IPS DF 4.7 (cell line): ENCODE data around the gene TBC1D1.

Source experiments
- DNase-seq: peaks from one replicate; pipeline ENCODE4 v3.0.0-alpha.2; 2013; ENCODE audit warnings: low spot score; ENCODE audit errors: extremely low read depth

Gene TBC1D1

DNA sequence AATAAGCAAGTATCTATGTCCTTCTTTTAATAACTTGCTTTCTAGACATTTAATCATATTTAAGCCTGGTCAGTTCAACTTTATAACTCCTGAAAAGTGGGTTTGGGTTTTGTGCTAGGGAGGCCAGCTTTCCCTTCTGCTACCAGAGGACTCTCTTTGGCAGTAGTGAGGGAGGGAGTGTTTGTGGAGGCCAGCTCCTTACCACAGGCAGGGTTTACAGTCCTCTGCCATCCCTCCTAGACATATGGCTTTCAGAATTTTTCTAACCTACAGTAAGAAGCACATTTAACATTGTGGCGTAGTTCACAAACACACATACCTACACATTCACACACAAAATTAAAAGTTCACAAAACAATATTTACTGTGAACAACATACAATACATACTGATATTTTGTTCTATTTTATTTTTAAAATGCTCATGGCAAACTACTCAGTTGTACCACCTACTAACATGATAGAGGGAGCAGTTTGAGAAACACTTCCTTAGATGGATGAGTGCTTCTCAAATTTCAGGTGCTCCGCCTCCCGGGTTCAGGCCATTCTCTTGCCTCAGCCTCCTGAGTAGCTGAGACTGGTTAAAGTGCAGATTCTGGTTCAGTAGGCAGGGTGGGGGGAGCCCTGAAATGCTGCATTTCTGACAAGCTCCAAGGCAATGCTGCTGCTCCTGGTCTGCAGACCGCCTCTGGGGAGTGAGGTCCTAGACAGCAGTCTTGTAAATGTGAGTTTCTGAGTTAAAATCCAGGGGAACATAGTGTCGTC, 156.0 kb downstream of the TBC1D1 start:
- no peak for DNase-seq

DNA sequence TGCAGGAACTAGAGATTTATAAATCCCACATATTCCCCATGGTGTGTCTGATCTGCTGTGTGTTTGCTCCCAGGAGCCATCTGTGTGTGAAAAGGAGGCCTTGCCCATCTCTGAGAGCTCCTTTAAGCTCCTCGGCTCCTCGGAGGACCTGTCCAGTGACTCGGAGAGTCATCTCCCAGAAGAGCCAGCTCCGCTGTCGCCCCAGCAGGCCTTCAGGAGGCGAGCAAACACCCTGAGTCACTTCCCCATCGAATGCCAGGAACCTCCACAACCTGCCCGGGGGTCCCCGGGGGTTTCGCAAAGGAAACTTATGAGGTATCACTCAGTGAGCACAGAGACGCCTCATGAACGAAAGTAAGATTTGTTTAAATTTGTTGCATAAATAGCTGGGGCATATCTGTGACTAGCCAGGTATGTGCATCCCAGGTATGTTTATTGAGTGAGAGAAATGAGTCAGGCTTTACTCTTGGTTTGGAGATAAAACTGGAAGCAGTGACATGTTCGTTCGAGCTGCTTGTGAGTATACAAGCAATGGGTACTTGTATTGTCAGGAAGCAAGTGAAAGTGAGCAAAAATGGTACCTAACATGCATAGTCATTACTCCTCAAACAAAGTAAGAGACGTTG, 158.8 kb downstream of the TBC1D1 start:
- DNase-seq: no peak

GRCh38 chr4:38050560-38051350, 159.9 kb downstream of the TBC1D1 start:
- no peak for DNase-seq

GRCh38 chr4:38055566-38055965, 164.7 kb downstream of the TBC1D1 start:
- DNase-seq: no peak

DNA sequence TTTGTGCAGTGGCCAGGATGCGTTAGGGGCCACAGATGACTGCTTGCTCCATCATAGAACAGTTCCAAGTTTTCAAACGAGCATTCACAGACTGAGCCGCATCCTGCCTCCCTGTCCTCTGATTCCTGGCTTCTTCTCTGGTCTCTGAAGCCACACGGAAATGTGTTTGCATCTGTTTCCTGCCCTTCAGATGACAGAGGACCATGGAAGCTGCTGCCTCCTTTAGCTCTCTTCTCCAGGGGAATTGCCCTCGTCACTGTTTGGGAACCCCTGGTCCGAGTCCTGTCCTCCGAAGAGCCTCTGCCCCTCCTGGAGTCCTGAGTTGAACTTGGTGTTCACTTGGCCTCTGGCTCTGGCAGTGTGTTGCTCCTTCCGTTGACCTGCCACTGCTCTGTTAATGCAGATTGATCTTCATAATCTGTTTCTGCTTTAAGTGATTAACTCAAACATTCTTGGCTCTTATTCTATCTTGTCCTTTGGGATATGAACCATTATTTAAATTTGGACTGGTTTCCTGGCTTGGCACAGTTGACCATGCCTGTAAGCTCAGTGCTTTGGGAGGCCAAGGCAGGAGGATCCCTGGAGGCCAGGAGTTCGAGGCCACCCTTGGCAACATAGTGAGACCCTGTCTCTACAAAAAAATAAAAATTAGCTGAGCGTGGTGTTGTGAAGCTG, 165.3 kb downstream of the TBC1D1 start:
- no peak for DNase-seq

DNA sequence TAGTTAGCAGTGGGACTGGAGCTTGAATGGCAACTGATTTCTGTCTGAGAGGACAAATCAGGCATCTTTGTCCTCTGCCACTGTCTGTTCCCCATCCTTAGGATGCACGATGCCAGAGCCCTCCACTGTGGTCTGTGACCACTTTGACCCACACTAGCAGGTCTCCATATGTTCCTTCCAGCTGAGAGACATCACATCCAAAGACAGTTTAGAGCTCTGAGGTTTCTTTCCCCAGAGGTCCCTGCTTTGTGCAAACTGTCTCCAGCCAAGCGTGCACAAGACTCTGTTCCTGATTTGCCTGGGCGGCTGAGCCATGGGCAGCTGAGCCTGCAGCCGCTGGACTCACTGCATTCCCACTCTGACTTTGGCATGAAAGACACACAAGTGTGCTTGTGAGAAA, 167.3 kb downstream of the TBC1D1 start:
- no peak for DNase-seq

DNA sequence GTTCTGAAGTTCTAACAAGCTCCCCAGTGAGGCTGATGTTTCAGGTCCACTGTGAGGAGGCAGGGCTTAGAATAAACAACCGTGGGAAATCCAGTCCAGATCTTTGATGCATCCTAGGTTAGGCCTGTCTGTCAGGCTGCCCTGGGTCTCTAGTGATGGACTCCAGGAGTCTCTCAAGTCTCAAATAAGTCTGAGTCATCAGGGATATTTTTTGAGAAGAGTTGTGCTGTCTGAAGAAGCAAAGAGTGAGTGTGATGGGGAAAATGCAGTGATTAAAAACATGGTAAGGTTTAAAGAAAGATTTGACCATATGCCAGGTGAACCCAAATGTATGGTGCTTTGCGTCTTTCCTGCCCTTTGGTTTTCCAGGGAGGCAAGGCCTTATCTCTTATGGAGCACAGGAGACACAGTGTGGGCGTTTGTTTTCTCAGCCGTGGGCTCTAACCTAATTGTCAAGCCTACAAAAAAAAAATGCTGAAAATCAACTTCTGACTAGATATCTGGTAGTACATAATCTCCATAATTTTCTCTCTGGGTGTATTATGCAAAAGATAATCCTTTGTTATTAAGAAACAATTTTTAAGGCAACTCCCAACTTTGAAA, 170.0 kb downstream of the TBC1D1 start:
- no peak for DNase-seq

DNA sequence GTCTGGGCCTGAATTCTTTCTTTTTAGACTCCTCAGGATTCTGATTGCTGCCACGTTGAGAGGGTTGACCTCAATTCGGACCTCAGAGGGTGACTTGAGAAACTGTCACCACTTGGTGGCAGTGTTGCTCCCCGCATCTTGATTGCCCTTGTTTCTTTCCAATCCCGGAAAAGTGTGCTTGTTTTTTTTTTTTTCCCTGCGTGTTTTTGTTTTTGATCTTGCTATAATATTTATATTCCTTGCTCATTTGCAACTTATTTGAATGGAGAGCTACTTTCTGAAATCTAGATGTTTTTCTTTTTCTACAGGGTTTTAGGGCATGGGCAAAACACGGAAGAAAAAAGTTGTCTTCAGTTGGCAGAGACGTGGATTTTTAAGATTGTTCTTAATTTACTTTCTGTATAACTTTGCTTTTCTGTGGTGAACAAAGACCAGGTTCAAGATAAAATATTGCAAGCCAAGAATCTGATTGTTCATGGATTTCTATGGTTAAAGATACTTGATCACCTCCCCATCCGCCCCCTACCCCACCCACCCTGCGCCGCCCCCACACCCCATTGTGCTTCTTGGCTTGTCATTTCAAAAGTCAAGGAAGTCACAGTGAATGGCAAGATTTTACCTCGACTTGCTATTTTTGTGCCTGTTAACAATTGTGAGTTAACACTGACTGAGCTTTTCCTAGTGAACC, 171.3 kb downstream of the TBC1D1 start:
- DNase-seq: peak; percentile 68

DNA sequence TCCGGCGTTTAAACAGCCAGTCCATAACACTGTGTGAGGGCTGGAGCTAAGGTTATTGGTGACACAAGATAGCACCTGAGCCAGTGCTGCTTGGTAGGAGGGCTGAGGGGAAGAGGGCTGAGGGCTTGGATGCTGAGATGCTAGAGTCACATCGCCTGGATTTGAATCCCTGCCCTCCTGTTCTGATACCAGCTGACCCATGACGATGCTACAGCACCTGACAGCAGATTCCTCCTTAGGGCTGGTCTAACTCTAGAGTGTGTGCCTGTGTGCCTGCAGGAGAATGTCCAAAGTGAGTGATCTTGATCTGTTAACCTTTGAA, 171.9 kb downstream of the TBC1D1 start:
- no peak for DNase-seq

DNA sequence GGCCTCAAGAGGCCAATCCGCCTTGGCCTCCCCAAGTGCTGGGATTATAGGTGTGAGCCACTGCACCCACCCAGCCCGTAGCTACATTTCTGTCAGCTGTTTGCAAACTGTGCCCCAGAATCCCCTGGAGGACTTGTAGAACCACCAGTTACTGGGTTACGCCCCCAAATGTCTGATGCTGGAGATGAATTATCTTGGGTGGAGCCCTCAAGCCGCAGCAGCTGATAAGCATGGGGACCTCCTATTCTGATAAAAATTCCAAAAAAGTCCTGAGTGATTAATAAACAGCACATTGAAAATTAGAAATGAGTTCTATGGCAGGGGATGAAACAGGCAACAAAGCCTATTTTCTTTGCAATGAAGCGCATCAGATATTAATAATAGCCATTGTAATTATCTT, 174.3 kb downstream of the TBC1D1 start:
- no peak for DNase-seq

- DNase-seq: no peak
Observed at GRCh38 chr4:38065900-38066299, 175.0 kb downstream of the TBC1D1 start.

- DNase-seq: no peak
Observed at GRCh38 chr4:38067499-38067898, 176.6 kb downstream of the TBC1D1 start.

DNA sequence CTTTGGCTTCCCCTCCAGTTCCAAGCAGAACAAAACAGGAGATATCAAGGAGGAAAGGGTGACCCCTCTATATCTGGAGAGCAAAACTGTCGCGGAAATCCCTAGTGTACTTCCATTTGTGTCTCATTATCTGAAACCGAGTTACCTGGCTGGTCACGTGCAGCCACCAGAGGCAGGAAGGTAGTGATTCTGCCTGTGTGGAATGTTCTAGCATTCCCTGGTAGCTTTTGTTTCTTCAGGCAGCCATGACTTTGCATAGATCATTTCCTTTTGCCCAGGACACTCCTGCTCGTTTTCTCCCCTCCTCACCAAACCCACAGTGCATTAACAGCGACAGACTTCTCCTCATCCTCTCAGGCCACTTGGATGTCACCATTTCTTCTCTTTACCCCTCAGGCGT, 177.2 kb downstream of the TBC1D1 start:
- no peak for DNase-seq

GRCh38 chr4:38069271-38069760, 178.4 kb downstream of the TBC1D1 start:
- DNase-seq: no peak

- no peak for DNase-seq
Observed at GRCh38 chr4:38071801-38072431, 181.0 kb downstream of the TBC1D1 start.

DNA sequence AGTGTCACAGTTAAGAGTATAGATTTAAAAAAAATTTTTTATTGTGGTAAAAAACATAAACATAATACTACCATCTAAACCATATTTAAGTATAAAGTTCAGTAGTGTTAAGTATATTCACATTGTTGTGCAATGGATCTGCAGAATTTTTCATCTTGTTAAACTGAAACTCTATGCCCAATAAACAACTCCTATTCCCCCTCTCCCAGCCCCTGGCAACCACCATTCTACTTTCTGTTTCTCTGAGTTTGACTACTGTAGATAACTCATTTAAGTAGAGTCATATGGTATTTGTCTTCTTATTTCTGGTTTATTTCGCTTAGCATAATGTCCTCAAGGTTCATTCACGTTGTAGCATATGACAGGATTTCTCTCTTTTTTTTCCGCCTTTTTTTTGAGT, 181.7 kb downstream of the TBC1D1 start:
- DNase-seq: no peak

GRCh38 chr4:38073596-38074234, 182.8 kb downstream of the TBC1D1 start:
- DNase-seq: no peak

GRCh38 chr4:38075370-38076152, 184.7 kb downstream of the TBC1D1 start:
- DNase-seq: no peak

DNA sequence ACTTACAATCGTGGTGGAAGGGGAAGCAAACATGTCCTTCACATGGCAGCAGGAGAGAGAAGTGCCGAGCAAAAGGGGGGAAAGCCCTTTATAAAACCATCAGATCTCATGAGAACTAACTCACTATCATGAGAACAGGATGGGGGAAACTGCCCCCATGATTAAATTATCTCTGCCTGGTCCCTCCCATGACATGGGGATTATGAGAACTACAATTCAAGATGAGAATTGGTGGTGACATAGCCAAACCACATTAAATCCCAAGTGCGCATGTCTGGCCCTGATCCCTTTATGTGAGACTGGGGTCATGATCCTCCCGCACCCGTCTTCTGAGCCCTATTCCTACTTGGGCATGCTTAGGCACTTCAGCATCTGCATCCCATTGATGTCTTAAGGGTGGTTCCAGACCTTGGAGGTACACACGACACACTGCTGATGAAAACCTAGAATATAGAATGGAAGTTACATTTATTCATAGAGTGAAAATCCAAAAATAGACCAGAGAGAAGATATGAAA, 185.3 kb downstream of the TBC1D1 start:
- DNase-seq: no peak
